Naive thymus-derived CD4-positive, alpha-beta T cell (primary cell): Measurements from ENCODE around the gene ANKRD34A. TPM values are rescaled to one million over a fixed set of nuclear protein-coding genes. Genes with fewer than 3 reads are reported as not detected.

Experiments used
- ATAC-seq: fragments of 150-1000 bp; cut with Tn5 transposase; 2 replicates; pipeline ENCODE4 v1.10.0; 2021; ENCODE audit warnings: mild to moderate bottlenecking, moderate library complexity
- CTCF ChIA-PET: fragments of 350-600 bp; sonication (Branson Sonifier 250); formaldehyde crosslinking; loops from one replicate; lab custom pipeline; 2021; ENCODE audit warnings: antibody characterized with exemption; lab: Charles Lee
- POLR2A ChIA-PET: fragments of 350-600 bp; sonication (Branson Sonifier 250); formaldehyde crosslinking; loops from one replicate; lab custom pipeline; 2021; ENCODE audit warnings: antibody characterized with exemption, inconsistent platforms; lab: Charles Lee
- DNase-seq, 9 donors: peaks; one replicate each; pipeline versions ENCODE4 v3.0.0 to v3.0.0-alpha.2; 2020 to 2022; ENCODE audit warnings: mixed read lengths in 1 of 9
- H3K27ac ChIP-seq: one replicate; pipeline ENCODE4 v1.7.0; 2013; ENCODE audit warnings: mild to moderate bottlenecking, low read depth, low read length, moderate library complexity
- H3K27me3 ChIP-seq, 2 donors: one replicate each; pipeline ENCODE4 v1.7.0; 2013; ENCODE audit warnings: low read length in 2 of 2, mild to moderate bottlenecking in 2 of 2, moderate library complexity in 2 of 2; ENCODE audit not compliant: control insufficient read depth in 2 of 2, insufficient read depth in 2 of 2
- H3K36me3 ChIP-seq, 3 experiments: 1 replicate in 2 of 3; 2 replicates in 1 of 3; pipeline ENCODE4 v1.7.0; 2013; ENCODE audit warnings: low read length in 3 of 3, mild to moderate bottlenecking in 3 of 3, moderate library complexity in 1 of 3; ENCODE audit not compliant: insufficient read depth in 3 of 3, control insufficient read depth in 2 of 3
- H3K4me1 ChIP-seq, 2 donors: one replicate each; pipeline ENCODE4 v1.7.0; 2013; ENCODE audit warnings: low read length in 2 of 2, mild to moderate bottlenecking in 2 of 2, moderate library complexity in 1 of 2; ENCODE audit not compliant: control insufficient read depth in 2 of 2, insufficient read depth in 2 of 2
- H3K4me3 ChIP-seq: 2 replicates; pipeline ENCODE4 v1.7.0; 2013; ENCODE audit warnings: mild to moderate bottlenecking, low read length
- H3K9me3 ChIP-seq, 3 experiments: 1 replicate in 2 of 3; 2 replicates in 1 of 3; pipeline ENCODE4 v1.7.0; 2013; ENCODE audit warnings: low read length in 3 of 3; ENCODE audit not compliant: control insufficient read depth in 2 of 3
- H3K27ac Mint-ChIP-seq, 9 donors: one replicate each; pipeline ENCODE4 v1.8.0; 2020 to 2022; ENCODE audit warnings: mixed read lengths in 9 of 9, mild to moderate bottlenecking in 8 of 9, moderate library complexity in 5 of 9, inconsistent platforms in 2 of 9
- H3K27me3 Mint-ChIP-seq, 5 donors: one replicate each; pipeline ENCODE4 v1.8.0; 2021 to 2022; ENCODE audit warnings: mixed read lengths in 5 of 5, mild to moderate bottlenecking in 1 of 5
- H3K36me3 Mint-ChIP-seq, 5 donors: one replicate each; pipeline ENCODE4 v1.8.0; 2020 to 2022; ENCODE audit warnings: mixed read lengths in 5 of 5, mild to moderate bottlenecking in 3 of 5, inconsistent platforms in 1 of 5
- H3K4me1 Mint-ChIP-seq, 7 donors: one replicate each; pipeline ENCODE4 v1.8.0; 2020 to 2022; ENCODE audit warnings: mixed read lengths in 7 of 7, mild to moderate bottlenecking in 3 of 7, inconsistent platforms in 1 of 7
- H3K4me3 Mint-ChIP-seq, 10 donors: one replicate each; pipeline ENCODE4 v1.8.0; 2020 to 2022; ENCODE audit warnings: mild to moderate bottlenecking in 10 of 10, mixed read lengths in 10 of 10, moderate library complexity in 6 of 10, inconsistent platforms in 2 of 10
- H3K9me3 Mint-ChIP-seq, 11 donors: one replicate each; pipeline ENCODE4 v1.8.0; 2020 to 2022; ENCODE audit warnings: mixed read lengths in 11 of 11, mild to moderate bottlenecking in 4 of 11, inconsistent platforms in 1 of 11, moderate library complexity in 1 of 11
- intact Hi-C, 2 donors: fragments of 100-400 bp; cut with micrococcal nuclease; formaldehyde crosslinking; loops; one replicate each; pipeline ENCODE4 v1.15.1; 2023
- polyA plus RNA-seq, 2 donors: library from polyadenylated mRNA; unstranded; fragments of 300-500 nt; fragmentation: Illumina TruSeq; gene quantifications; one replicate each; pipeline ENCODE4 v1.2.3, GENCODE V29; 2021
- total RNA-seq, 6 experiments: library from RNA in 5 of 6; stranded (reverse) in 5 of 6; gene quantifications; 1 replicate in 5 of 6; 2 replicates in 1 of 6; pipeline ENCODE4 v1.2.3 and lab custom pipeline; 2021 to 2026

Gene ANKRD34A
- total and polyA plus RNA-seq, 7 experiments from 2014 or later = 0.11 to 1.5 (median 0.66) TPM

DNA sequence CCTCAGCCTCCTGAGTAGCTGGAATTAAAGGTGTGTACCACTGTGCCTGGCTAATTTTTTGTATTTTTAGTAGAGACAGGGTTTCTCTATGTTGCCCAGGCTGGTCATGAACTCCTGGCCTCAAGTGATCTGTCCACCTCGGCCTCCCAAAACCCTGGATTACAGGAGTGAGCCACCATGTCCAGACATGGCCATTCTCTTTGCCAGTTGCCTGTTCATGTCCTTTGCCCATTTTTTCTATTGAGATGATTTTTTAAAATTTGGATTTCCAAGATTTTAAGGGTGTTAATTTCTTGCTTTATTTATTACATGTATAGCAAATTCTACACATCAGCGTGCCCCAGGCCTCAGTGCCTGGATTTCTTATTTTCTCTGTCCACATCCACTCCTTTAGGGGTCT lies 2.9 kb upstream of the ANKRD34A start:
- Mint-ChIP-seq H3K27ac (no peak overlapping the region), H3K4me3 (peak overlapping the region in 6 of 10 donors; percentile 29 to 58 (median 42)), H3K9me3 (peaks cover 0 to 8% (median 3%) of the 10 kb centered on the region in 11 donors), H3K36me3 (peaks cover 0 to 13% (median 11%) of the 10 kb centered on the region in 5 donors), H3K4me1 (peaks cover 28 to 63% (median 53%) of the 10 kb centered on the region in 7 donors), H3K27me3 (no peaks in the 10 kb centered on the region)
- Histone ChIP-seq H3K27ac (no peak overlapping the region), H3K4me3 (no peak overlapping the region), H3K27me3 (no peaks in the 10 kb centered on the region), H3K36me3 (no peaks in the 10 kb centered on the region), H3K9me3 (no peaks in the 10 kb centered on the region), H3K4me1 (peaks cover 14 to 21% of the 10 kb centered on the region in 2 donors)
- POLR2A ChIA-PET = interaction anchor here (0.6 to 8.0 kb wide), 10 partner anchors 9 to 98 kb away, joined by 3 to 164 read pairs (median 4); partner anchors contain the start of genes LIX1L and TXNIP
- intact Hi-C loops = no loop called here
- CTCF ChIA-PET = interaction anchor here (0.6 to 6.2 kb wide), 5 partner anchors 9 to 76 kb away, joined by 3 to 56 read pairs (median 3); partner anchors contain the start of genes LIX1L and RBM8A
- DNase-seq (no peak), ATAC-seq (no peak)

DNA sequence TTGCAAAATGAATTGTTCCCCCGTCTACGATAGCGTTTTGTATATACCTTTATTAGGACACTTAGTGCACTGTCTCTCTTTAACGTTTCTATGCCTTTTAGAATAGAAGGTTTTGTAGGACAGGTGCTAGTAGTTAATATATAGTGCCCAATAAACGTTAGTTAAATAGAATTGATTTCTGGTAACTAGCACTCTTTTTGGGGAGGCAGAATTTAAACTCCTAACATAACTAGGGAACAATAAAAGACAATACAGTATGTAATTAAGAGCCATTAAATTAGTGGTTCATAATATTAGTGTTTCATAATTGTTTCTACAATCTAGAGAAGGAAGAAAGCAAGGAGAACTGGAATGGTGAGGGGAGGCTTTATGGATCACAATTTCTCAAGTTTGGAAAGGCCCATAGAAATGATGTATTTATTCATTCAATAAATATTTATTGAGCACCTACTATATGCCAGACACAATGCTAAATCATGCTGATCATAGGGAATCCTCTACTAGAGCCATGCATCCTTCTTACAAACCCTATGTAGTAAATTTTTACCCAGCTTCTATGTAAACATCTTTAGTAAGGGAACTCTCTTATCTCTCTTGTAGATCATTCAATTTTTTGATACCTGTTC lies 857 bp upstream of the ANKRD34A start:
- peaks cover 0 to 13% (median 11%) of the 10 kb centered on the region in 5 donors for H3K36me3 Mint-ChIP-seq
- ATAC-seq (no peak), DNase-seq (peak in 1 of 9 donors; percentile 18)
- Histone ChIP-seq H3K27ac (peak overlapping the region; percentile 84), H3K9me3 (no peaks in the 10 kb centered on the region), H3K36me3 (no peaks in the 10 kb centered on the region), H3K27me3 (no peaks in the 10 kb centered on the region), H3K4me1 (peaks cover 14 to 22% of the 10 kb centered on the region in 2 donors), H3K4me3 (peak overlapping the region; percentile 87)
- peaks cover 0 to 4% (median 0%) of the 10 kb centered on the region in 5 donors for H3K27me3 Mint-ChIP-seq
- ChIA-PET POLR2A (interaction anchor here (0.8 to 8.0 kb wide), 29 partner anchors 8 to 120 kb away, joined by 3 to 164 read pairs (median 7); partner anchors contain the start of genes NUDT17, PEX11B, PIAS3 and RBM8A), CTCF (interaction anchor here (0.5 to 6.2 kb wide), 13 partner anchors 14 to 120 kb away, joined by 3 to 56 read pairs (median 4); partner anchors contain the start of genes NUDT17, PIAS3 and RBM8A)
- peaks cover 32 to 57% (median 51%) of the 10 kb centered on the region in 7 donors for H3K4me1 Mint-ChIP-seq
- H3K9me3 Mint-ChIP-seq = peaks cover 0 to 8% (median 3%) of the 10 kb centered on the region in 11 donors
- intact Hi-C loops = no loop called here
- H3K4me3 Mint-ChIP-seq = peak overlapping the region; percentile 88 to 99 (median 96)
- peak overlapping the region; percentile 87 to 98 (median 92) for H3K27ac Mint-ChIP-seq

DNA sequence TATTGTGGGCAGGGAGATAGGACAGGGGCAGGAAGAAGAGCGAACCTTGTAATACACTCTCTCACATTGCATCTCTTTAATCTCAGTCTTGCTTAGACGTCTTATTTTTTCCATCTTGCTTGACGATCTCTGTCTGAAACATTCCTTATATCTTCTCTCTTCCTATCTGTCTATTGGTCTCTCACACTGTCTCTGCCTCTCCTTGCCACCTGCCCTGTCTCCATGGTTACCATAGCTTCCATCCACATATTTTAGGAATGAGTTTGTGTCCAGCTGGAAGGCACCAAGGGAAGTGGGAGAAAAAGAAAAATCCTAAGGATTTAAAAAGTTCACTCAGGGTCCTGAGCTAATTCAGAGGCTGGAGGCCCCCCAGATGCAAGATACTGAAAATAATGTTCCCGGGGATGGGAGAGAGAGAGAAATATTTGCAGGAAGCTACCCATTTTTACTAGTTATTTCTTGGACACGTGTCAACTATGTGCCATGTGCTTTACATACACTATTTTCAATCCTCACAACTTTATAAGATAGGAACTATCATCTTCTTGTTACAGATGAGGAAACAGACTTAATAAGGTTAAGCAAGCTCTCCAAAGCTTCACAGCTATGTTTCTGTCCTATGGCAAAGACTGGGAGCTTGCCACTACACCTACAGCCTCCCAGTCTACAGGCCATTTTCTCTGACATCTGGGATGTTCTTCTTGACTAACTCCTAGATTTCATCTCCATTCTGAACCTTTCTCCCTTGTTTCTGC lies 933 bp downstream of the ANKRD34A start:
- CTCF ChIA-PET = interaction anchor here (0.6 to 6.2 kb wide), 8 partner anchors 10 to 118 kb away, joined by 3 to 56 read pairs (median 10); partner anchors contain the start of genes NUDT17 and RBM8A
- Histone ChIP-seq H3K36me3 (no peaks in the 10 kb centered on the region), H3K27ac (peak overlapping the region; percentile 84), H3K27me3 (no peaks in the 10 kb centered on the region), H3K4me3 (peak overlapping the region; percentile 87), H3K9me3 (no peaks in the 10 kb centered on the region), H3K4me1 (peaks cover 19 to 37% of the 10 kb centered on the region in 2 donors)
- peak overlapping the region; percentile 87 to 98 (median 92) for H3K27ac Mint-ChIP-seq
- DNase-seq (peak in 3 of 9 donors; percentile 4 to 33 (median 14)), ATAC-seq (no peak)
- peaks cover 0 to 4% (median 0%) of the 10 kb centered on the region in 5 donors for H3K27me3 Mint-ChIP-seq
- intact Hi-C loops = loop anchor here in 1 of 2 donors (1.0 to 5.0 kb wide), 5 partner anchors 7 to 45 kb away; partner anchors contain the start of genes PEX11B, RBM8A and TXNIP
- H3K4me3 Mint-ChIP-seq = peak overlapping the region; percentile 88 to 99 (median 96)
- peaks cover 0 to 12% (median 10%) of the 10 kb centered on the region in 5 donors for H3K36me3 Mint-ChIP-seq
- H3K4me1 Mint-ChIP-seq = peaks cover 46 to 66% (median 57%) of the 10 kb centered on the region in 7 donors
- H3K9me3 Mint-ChIP-seq = peaks cover 0 to 8% (median 1%) of the 10 kb centered on the region in 11 donors
- POLR2A ChIA-PET = interaction anchor here (0.6 to 8.0 kb wide), 31 partner anchors 7 to 139 kb away, joined by 3 to 164 read pairs (median 7); partner anchors contain the start of genes PEX11B, PIAS3, POLR3C and RBM8A

DNA sequence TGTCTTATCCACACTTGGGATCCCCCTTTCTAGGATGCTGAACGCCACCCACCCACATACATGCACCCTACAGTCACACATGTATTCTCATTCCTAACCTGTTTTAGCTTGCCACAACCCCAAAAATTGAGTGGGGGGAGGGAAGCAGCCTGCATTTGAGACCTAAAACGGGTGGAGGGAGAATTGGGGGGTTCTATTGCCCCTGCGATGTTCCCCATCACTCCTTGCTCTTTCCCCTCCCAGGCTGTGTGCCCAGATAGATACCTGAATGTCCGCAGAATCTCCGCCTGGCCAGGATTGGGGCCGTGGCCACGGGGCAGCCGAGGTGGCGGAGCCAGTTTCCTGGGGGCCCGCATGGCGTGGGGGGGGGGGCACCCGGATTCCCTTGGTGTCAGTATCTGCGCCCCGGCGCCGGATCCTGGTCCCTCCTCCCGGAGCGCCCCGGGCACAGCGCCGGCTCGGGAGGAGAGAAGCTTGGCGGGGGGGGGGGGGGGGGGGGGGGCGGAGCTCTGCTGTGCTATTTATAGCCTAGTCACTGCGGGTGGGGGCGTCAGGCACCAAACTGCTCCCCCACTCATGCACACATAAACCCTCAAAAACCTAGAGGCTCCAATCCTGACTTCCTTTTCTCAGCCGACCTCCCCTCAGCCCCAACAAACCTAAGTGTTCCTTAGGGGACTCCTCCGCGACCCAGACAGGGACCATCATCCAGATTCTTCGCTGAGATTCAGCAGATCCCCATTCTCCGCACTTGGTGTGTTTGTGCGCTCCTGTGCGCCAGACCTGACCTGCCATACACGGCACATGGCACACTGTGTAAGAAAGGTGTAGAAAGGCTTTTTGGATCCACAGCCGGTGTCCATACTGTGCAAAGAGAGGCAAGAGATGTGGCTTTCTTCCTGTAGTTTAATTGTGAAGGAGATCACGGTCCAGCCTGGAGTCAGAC lies 1.9 kb downstream of the ANKRD34A start:
- Mint-ChIP-seq H3K27me3 (peaks cover 0 to 4% (median 0%) of the 10 kb centered on the region in 5 donors), H3K4me1 (peaks cover 44 to 65% (median 58%) of the 10 kb centered on the region in 7 donors), H3K36me3 (peaks cover 0 to 4% (median 3%) of the 10 kb centered on the region in 5 donors), H3K9me3 (peaks cover 0 to 4% (median 0%) of the 10 kb centered on the region in 11 donors), H3K4me3 (peak overlapping the region; percentile 88 to 99 (median 96)), H3K27ac (peak overlapping the region; percentile 87 to 98 (median 92))
- peak in 6 of 9 donors; percentile 16 to 52 (median 30) for DNase-seq
- Histone ChIP-seq H3K27me3 (no peaks in the 10 kb centered on the region), H3K27ac (peak overlapping the region; percentile 84), H3K36me3 (no peaks in the 10 kb centered on the region), H3K9me3 (no peaks in the 10 kb centered on the region), H3K4me3 (peak overlapping the region; percentile 87), H3K4me1 (peaks cover 23 to 41% of the 10 kb centered on the region in 2 donors)
- ChIA-PET POLR2A (interaction anchor here (0.6 to 8.0 kb wide), 14 partner anchors 8 to 103 kb away, joined by 3 to 164 read pairs (median 6); partner anchors contain the start of genes PIAS3, RBM8A and TXNIP), CTCF (interaction anchor here (0.6 to 6.2 kb wide), 7 partner anchors 10 to 228 kb away, joined by 3 to 56 read pairs (median 12); partner anchors contain the start of genes NUDT17 and RBM8A)
- intact Hi-C loops = loop anchor here (1.0 to 5.0 kb wide), 4 partner anchors 17 to 35 kb away; partner anchors contain the start of genes RBM8A (in 1 of the 2) and TXNIP (in 1 of the 2)
- ATAC-seq = no peak

DNA sequence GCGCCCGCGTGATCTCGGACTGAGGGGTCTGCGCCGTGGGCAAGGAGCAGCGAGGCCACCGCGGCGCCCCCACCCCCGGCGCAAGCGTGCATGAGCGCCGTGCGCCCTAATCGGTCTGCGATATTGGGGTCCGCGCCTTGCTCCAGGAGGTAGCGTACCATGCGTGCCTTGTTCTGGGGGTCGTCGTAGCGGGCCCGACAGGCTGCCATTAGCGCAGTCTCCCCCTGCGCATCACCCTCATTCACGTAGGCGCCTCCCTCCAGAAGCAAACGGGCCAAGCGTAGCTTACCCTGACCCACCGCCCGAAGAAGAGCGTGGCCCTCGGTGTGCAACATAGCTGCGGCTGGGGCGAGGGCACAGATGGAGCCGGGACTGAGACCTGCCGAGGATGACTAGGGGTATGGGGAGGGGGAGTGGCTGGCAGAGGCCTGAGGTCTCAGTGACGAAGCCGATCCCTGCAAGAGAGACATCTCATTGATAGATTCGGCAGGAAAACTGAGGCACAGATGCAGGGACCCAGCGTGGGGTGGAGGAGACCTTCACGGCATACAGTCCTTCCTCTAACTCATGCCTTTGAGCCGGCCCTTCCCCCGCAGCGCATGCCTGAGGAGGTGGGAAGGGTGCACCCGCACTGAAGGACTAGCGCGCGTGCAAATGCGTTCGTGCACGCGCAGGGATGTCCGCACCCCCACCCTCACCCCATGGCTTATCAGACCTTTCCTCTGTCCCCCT lies 2.8 kb downstream of the ANKRD34A start:
- Mint-ChIP-seq H3K4me3 (peak overlapping the region; percentile 88 to 99 (median 94)), H3K9me3 (peaks cover 0 to 1% (median 0%) of the 10 kb centered on the region in 11 donors), H3K4me1 (peaks cover 50 to 64% (median 61%) of the 10 kb centered on the region in 7 donors), H3K27me3 (peaks cover 0 to 4% (median 0%) of the 10 kb centered on the region in 5 donors), H3K27ac (peak overlapping the region; percentile 59 to 95 (median 87)), H3K36me3 (no peaks in the 10 kb centered on the region)
- ATAC-seq (no peak), DNase-seq (peak in 7 of 9 donors; percentile 22 to 68 (median 46))
- Histone ChIP-seq H3K27me3 (no peaks in the 10 kb centered on the region), H3K27ac (peak overlapping the region; percentile 78), H3K4me3 (peak overlapping the region; percentile 87), H3K36me3 (no peaks in the 10 kb centered on the region), H3K4me1 (peaks cover 25 to 44% of the 10 kb centered on the region in 2 donors), H3K9me3 (no peaks in the 10 kb centered on the region)
- ChIA-PET POLR2A (interaction anchor here (0.6 to 8.0 kb wide), 14 partner anchors 8 to 103 kb away, joined by 3 to 164 read pairs (median 5); partner anchors contain the start of genes PIAS3, RBM8A and TXNIP), CTCF (interaction anchor here (3.9 to 6.0 kb wide), 2 partner anchors 34 to 116 kb away, joined by 21 to 29 read pairs; partner anchors contain the start of genes NUDT17 and RBM8A)
- intact Hi-C loops = loop anchor here (1.0 to 5.0 kb wide), 4 partner anchors 18 to 36 kb away; partner anchors contain the start of genes RBM8A (in 1 of the 2) and TXNIP (in 1 of the 2)
